GM10847 (cell line): ENCODE data around the gene PIK3R1.

Experiments
- POLR2A ChIP-seq: IDR thresholded peaks from 2 replicates; pipeline ENCODE4 v1.6.1; 2011; ENCODE audit not compliant: insufficient read length; ENCODE audit errors: extremely low read depth

Gene PIK3R1

DNA sequence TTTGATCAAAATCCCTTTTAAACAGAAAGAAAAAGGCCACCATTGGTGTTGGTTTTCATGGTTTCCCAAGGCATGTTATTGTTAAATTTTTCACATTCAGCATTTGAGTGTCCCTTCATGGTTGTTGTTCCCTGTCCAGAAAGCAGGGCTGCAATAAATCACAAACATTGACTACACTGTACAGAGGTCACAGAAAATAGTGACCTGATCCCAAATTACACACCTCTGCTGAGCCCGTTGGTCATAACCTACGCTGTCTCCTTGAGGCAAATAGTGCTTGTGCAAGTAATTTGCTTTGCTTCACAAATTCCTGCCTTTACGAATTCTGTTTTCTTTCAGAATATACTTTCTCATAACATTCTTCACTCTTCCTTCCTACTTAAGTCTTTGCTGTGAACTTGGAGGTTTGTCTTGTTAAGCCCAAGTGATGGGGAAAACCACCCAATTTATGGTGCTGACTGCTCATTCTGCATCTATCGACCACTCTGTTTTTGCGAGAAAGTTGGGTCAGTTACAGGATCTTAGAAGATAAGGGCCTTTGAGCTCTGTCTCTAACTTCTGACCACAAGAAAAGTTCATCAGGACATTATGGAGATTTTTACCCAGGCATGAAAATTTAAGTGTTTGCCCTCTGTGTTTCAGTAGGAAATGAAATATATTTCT, 16.0 kb downstream of the PIK3R1 start:
- TF ChIP-seq POLR2A, result no peak

GRCh38 chr5:68232277-68232676, 16.7 kb downstream of the PIK3R1 start:
- no peak for TF ChIP-seq POLR2A

DNA sequence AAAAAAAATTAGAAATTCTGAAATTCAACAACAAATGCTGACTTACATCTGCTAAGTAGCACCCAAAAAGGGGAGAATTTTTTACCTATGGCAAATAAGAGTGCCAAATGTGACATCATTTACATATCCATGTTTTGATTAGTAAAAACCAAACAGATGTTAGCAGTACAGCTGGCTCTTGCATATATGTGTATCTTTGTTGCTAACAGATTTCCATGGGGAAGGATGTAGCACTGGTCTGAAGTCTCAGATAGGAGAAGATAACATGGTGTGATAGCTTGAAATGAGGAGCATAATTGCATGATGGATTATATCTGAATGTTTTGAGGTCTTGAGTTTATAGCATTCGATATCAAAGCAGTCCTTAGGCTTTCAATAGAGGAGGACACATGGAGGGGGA, 17.5 kb downstream of the PIK3R1 start:
- no peak for TF ChIP-seq POLR2A

DNA sequence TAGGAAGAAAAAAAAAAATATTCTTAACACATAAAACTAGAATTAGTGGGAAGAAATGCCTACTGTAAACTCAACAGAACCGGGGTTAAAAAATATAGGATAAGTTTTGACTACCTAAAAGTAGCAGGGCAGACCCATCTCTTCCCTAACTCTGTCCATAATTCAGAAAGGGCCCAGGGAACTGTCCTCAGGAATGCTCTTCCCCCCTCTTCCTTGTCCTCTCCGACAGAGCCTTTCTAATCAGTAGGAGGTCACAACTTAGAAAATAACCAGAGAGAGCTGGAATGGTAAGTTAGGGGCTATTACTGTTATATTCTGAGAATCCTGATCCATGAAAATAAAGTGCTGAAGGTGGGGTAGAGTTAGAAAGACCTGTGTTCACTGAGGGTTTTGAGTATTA, 22.2 kb downstream of the PIK3R1 start:
- TF ChIP-seq POLR2A, result no peak

DNA sequence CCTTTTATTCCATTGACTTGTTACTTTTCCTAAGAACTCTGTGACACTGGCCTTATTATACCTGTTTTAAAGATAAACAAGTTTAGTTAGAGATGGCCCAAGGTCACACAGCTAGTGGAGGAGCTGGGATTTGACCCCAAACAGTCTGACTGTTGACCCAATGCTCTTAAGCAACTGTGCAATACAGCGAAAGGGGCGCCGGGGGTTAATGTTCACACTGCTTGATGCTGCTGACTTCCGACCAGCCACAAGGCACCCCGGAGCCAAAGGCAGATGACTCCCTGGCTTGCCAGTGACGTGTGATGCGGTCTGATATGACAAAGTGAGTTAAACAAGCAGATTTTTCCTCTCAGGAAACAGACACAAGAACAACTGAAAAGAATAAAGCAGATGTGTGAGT, 23.9 kb downstream of the PIK3R1 start:
- no peak for TF ChIP-seq POLR2A

- TF ChIP-seq POLR2A, result no peak
Measured at GRCh38 chr5:68240202-68240601, 24.6 kb downstream of the PIK3R1 start.

DNA sequence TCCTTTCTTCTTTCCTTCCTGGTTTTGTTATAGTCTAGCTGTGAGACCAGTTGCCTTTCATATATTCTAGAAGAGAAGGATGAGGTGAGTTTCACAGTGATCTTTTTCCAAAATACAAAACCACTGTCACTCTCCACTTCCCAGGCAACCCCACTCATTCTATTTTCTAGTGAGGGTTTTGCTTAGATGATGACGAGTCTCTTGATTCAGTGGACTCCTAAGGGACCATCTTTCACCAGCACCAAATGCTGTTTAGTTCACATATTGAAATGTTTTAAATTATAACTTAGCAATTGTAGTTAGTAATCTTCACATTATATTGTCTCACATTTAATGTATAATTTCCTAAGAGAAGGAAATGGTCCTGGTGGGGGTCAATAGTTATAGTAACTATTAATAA, 25.2 kb downstream of the PIK3R1 start:
- no peak for TF ChIP-seq POLR2A

DNA sequence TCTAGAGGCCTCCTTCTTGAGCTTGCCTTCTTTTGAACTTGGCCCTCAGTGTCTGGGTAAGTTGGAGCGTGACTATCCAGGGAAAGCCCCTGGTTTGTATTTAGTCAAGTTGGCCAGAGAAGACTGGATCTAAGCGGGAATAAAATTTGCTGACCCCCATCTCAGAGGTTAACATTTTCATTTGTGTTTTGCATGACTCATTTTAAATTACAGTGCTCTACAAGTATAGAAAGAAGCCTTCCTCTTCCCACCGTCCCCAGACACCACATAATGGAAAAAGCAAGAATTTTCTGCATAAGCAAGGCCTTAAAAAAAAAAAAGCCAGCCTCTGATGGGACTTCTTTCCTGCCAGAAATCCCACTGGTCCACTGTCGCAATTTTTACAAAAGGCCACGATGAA, 27.2 kb downstream of the PIK3R1 start:
- no peak for TF ChIP-seq POLR2A

- TF ChIP-seq POLR2A, result no peak
Measured at GRCh38 chr5:68243251-68243650, 27.7 kb downstream of the PIK3R1 start.

DNA sequence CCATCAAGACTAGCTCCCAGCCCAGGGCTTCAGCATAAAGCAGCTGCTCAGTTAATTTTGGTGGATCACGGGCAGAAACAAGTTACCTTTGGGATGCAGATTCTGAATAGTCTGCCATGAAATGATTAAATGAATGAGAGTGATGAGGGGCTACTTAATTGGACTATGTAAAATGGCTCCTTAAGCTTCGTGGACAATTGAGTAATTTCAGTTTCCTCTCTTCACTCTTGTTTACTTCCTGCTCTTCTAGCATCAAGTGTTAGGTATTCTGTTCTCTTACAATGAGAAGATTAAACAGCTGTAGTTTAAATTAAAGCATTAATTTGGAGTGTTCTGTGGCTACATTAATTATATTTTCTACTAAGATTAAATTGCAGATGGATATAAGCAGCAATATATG, 28.1 kb downstream of the PIK3R1 start:
- no peak for TF ChIP-seq POLR2A

- no peak for TF ChIP-seq POLR2A
Measured at GRCh38 chr5:68245319-68245718, 29.8 kb downstream of the PIK3R1 start.

DNA sequence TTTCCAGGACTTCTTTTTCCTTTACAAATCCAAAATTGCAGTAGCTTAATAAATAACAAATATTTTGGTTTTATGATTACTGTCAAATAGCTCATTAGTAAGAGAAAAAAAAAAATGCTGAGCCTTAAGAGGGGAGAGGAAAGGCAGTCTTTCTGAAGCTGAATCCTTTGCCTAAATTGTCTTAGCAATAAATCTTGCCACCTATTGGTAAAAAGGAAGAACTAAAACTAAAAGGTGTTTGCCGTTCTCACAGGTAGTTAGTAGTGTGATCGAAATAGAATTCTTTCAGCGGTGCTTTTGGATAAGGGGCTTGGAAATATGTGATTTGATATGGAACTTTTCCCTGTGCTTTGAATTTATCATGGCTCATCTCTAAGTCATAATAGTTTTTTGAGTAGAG, 31.2 kb downstream of the PIK3R1 start:
- no peak for TF ChIP-seq POLR2A

DNA sequence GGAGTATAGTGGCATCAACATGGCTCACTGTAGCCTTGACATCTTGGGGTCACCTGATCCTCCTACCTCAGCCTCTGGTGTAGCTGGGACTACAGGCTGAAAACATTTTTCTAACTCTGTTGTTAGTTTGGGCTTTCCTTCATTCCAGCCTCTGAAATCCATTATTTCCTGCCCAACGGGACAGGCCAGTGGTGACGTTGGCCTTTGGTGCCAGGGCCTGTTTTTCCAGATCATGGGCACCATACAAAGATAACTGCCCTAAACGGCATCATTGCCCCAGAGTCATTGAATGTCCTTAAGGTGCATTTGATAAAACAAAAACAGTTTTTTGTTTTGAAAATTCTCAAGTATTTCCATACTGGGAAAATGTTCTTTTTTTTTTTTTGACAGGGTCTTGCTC, 32.1 kb downstream of the PIK3R1 start:
- no peak for TF ChIP-seq POLR2A

DNA sequence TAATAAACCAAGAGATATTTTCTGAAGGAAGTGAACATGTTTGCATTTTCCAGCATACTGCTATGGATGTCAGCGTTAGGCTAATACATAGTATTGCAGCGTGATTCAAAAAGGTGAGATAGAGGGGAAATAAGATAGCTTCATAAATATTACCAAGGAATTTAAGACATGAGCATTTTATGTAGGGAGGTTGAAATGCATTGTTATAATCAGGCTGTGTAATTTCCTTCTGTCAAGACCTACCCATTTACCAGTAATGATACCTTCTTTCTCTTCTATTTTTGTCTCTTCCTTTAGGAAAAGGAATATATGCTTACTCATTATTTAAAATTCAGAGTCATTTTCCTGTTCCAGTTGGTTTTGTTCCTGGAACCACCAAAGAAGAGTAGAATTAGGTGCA, 33.3 kb downstream of the PIK3R1 start:
- TF ChIP-seq POLR2A, result no peak

DNA sequence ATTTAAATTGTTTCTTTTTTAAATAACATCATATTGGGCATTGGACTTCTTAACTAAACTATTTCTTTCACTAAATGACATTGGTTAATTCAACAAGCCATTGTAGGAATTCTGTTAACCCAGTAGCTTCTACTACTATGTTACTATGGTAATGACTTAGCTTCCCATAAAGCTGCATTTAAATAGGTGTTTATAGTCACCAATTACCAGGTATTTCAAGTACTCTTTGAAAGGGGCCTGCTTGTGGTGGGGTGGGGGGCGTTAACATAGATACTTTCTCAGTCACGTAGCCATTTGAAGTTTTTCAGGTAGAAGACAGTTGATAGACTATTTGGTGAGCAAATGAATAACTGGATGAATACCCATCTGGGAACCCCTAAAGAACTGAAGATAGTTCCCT, 34.0 kb downstream of the PIK3R1 start:
- no peak for TF ChIP-seq POLR2A

- TF ChIP-seq POLR2A, result no peak
Measured at GRCh38 chr5:68250661-68251298, 35.2 kb downstream of the PIK3R1 start.

- TF ChIP-seq POLR2A, result no peak
Measured at GRCh38 chr5:68251386-68251785, 35.8 kb downstream of the PIK3R1 start.
